HG03520 (cell line): ENCODE results near the gene HPRT1.

Experiments used
- ATAC-seq: cut with Tn5 transposase; IDR thresholded peaks from one replicate; pipeline ENCODE4 v1.9.1; 2021; ENCODE audit warnings: mild to moderate bottlenecking, moderate library complexity; ENCODE audit not compliant: unreplicated experiment

Gene HPRT1

DNA sequence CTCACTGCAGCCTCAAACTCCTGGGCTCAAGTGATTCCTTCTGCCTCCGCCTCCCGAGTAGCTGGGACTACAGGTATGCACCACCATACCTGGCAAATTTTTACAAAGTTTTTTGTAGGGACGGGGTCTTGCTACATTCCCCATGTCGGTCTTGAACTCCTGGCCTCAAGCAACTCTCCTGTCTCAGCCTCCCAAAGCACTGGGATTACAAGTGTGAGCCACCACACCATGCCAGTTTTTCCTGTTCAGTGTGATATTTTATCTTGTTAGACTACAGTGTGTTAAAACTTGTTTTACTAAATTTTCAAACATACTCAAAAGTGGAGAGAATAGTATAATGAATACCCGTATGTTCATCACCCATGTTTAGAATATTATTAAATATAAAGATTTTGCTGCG lies 12.1 kb downstream of the HPRT1 start:
- no peak for ATAC-seq

DNA sequence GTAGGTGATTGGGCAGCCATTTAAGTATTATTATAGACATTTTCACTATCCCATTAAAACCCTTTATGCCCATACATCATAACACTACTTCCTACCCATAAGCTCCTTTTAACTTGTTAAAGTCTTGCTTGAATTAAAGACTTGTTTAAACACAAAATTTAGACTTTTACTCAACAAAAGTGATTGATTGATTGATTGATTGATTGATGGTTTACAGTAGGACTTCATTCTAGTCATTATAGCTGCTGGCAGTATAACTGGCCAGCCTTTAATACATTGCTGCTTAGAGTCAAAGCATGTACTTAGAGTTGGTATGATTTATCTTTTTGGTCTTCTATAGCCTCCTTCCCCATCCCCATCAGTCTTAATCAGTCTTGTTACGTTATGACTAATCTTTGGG lies 16.3 kb downstream of the HPRT1 start:
- no peak for ATAC-seq

DNA sequence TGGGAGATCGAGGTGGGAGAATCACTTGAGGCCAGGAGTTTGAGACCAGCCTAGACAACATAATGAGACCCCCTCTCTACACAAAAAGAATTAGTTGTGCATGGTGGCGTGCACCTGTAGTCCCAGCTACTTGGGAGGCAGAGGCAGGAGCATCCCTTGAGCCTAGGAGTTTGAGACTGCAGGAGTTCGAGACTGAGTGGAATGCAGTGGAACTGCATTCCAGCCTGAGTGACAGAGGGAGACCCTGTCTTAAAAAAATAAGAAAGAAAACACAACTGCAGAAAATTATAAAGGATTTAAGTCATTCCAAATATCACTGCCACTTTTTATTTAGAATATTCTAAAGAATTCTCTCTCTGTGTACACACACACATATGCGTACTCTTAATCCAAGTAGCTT lies 18.4 kb downstream of the HPRT1 start:
- no peak for ATAC-seq

DNA sequence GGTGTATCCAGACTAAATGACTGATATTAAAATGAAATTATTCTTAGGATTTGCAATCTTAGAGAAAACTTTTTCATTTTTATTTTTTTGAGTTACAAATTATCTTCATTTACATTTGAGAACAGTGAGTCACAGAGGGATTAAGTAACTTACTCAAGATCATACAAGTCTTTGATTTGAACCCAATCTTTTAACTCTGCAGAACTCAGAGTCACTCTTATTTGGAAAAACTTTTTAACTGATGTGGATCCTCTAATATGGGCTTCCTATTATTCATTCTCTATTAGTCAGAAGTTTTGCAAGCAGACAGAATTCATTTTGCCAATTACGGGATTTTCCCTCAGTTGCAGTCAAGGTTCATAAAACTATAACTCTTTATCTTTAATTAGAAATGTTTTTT lies 20.1 kb downstream of the HPRT1 start:
- ATAC-seq: no peak

DNA sequence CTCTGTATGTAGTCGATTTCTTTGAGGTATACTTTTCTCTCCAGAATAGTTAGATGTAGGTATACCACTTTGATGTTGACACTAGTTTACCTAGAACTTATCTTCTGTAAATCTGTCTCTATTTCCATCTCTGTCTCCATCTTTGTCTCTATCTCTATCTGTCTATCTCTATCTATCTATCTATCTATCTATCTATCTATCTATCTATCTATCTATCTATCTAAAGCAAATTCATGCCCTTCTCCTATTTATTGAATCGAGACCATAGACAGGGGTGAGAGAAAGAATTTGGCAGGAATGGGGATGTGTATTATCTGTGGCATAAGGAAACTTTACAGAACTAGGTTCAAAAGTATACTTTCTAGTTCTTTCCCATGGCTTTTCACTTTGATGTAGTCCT lies 21.4 kb downstream of the HPRT1 start:
- ATAC-seq: no peak

DNA sequence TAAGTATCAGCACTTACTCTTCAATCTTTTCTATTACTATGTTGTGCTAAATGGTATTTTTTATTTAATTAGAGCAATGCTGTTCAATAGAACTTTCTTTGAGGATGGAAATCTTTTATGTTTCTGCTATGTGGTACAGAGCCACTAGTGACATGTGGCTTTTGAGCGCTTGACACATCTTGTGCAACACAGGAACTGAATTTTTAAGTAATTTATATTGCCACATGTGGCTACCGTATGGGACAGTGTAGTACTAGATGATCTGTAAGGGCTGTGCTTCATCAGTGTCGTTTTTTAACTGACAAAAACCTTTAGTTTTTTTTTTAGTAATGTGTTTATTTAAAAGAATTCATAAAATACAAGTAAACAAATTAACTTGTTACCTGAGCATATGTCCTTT lies 22.4 kb downstream of the HPRT1 start:
- ATAC-seq: no peak

DNA sequence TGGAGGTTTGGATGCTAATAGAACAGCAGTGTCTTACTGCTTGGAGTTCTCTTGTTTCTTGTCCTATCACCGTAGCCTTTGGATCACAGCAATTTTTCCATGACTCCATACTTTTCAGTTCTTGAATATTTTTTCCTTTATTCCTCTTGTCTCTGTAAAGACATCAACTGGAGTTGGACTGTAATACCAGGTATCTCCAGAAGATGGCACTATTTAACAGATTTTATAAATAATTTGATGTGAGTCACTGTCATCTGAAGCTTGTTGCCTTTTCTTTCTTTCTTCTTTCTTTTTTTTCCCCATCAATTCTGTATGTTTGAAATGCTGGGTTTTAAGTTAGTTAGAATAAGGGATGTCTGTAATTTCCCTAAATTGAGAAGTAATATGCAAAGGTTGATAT lies 24.1 kb downstream of the HPRT1 start:
- no peak for ATAC-seq

DNA sequence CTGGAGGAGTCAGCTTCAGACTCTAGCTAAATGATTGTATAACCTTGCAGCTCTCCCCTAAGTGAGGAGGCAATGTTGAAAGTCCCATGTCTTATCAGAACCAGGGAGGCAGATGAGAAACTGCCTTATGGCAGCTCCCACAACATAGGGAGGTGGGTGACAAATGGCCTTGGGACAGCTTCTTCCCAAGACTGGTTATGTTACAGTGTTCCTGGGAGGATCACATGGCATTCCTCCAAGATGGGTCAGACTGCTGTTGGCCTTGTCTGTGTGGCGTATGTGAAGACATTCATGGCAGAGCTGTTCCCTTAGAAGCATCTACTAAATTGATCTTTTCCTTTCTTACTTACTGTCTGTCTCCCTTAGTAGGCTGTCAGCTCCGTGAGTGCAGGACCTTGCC lies 42.0 kb downstream of the HPRT1 start:
- no peak for ATAC-seq

DNA sequence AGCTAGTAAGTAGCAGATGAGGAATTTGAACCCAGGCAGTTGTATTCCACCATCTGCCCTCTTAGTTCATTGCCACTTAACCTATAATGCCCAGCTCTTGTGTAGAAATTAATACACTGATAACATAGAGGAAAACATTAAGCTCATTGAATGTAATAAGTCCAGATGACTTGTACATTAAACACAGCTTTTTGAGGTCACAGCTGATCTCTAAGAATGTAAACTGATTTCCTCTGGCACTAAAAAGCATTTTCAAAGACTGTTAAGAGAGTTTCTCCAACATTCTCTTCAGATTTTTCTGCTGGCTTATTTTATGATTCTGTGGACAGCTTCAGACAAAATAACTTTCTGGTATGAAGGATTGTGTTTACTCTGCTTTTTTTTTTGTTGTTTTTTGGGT lies 42.7 kb downstream of the HPRT1 start:
- ATAC-seq: no peak

DNA sequence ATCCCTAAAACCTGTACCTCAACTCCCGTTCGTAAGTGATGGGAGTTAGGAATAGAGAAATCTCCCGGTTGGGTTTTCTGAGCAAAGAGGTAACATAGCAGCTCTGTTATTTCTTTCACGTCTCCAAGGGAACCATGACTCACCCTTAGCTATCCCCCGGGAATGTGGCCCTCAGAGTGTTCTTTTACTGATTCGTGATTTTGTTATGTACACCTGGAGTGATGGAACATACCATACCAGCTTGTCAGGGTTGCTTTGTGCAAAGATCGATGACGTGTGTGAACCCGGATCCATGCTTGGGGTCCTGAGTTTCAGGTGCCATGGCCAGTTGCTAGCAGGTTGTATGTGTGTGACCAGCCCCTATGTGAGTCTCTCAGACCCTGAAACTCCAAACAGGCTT lies 52.6 kb downstream of the HPRT1 start:
- no peak for ATAC-seq

DNA sequence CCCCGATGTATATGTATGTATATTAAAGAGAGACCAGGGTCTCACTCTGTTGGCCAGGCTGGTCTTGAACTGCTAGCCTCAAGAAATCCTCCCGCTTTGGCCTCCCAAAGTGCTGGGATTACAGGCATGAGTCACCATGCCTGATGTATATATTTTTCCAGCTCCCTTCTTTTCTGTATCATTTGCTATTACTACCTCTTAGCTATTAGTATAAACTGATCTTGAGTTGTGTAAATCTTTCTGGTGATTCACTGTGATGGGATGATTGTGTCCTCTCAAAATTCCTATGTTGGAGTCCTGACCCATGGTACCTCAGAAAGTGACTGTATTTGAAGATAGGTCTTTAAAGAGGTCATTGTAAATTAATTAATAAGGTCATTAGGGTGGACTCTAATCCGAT lies 53.1 kb downstream of the HPRT1 start:
- no peak for ATAC-seq

DNA sequence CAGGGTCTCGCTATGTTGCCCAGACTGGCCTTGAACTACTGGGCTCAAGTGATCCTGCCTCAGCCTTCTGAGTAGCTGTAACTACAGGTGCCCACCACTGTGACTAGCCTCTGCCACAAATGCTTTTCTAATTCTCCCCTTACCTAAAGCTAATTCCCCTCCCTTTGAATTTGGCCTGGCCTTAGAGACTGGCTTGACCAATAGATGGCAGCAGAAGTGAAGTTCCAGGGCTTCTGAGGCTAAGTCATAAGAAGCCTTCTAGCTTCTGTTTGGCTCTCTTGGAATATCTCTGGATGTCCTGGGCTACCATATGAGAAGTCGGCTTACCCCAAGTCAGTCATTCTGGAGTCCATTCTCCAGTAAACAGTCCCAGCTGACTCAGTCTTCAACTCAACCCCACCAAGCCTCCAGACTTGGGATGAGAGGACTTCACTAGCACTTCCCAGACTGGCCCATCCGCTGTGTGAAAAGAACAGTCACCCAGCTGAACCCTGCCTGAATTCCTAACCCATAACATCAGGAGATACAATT lies 61.0 kb downstream of the HPRT1 start:
- ATAC-seq: no peak

DNA sequence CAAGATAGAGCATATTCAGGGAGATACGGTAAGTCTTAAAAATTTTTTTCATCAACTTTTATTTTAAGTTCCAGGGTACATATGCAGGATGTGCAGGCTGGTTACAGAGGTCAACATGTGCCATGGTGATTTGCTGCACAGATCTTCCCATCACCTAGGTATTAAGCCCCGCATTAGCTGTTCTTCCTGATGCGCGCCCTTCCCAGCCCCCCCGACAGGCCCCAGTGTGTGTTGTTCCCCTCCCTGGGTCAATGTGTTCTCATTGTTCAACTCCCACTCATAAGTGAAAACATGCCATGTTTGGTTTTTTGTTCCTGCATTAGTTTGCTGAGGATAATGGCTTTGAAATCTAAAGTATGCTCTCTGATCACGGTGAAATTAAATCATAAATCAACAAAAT lies 64.2 kb downstream of the HPRT1 start:
- ATAC-seq: no peak

DNA sequence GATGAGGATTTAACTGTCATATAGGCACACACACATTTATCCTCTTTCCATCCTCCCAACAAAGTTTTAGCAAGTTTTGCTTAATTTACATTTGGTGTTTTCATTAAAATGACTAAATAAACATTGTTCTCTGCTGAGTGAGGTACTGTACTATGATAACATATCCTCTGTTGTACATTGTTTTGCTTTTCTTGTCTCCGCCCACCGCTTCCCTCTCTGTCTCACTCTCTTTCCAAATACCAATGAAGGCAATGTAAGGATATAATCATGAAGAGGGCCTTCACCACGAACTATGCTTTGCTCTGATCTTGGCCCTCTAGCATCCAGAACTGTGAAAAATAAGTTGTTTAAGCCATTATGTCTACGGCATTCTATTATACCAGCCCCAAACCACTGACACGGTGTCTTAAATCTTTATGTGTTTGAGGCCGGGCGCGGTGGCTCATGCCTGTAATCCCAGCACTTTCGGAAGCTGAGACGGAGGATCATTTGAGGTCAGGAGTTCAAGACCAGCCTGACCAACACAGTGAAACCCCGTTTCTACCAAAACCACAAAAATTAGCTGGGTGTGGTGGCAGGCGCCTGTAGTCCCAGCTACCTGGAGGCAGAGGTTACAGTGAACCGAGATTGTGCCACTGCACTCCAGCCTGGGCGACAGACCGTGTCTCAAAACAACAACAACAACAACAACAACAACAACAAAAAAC lies 65.3 kb downstream of the HPRT1 start:
- ATAC-seq: no peak

DNA sequence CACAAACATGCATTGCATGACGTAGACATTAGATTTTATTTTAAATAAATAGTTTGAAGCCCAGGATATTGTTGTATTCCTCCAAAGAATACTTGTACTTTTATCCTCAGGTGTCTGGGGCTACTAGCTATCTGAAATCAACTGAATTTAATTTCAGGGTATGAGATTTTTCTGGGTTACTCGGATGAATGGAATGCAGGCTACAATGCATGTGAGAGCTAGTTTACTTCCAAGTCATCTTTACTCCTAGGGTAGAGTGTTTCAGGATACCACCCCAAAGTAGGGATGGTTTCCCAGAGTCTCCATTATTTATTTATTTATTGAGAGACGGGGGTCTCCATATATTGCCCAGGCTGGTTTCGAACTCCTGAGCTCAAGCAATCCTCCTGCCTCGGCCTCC lies 66.4 kb downstream of the HPRT1 start:
- no peak for ATAC-seq

DNA sequence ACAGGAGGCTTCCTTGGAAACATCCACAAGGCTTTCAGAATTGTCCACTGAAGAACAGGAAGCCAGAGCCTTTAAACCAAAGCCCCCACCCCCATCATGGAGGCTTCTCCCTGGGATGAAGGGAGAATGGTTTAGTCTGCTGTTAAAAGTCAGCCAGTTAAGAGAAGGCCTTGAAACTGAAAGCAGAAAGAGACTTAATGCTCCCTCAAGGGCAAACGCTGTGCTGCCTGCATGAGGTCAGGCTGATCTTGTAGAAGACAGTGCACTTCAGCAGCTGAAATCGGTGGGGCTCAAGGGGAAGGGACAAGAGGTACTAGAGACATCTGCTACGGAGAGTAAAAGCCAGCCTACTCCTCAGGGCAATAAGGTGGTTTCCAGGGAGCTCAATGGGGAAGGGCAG lies 69.0 kb downstream of the HPRT1 start:
- ATAC-seq: no peak

DNA sequence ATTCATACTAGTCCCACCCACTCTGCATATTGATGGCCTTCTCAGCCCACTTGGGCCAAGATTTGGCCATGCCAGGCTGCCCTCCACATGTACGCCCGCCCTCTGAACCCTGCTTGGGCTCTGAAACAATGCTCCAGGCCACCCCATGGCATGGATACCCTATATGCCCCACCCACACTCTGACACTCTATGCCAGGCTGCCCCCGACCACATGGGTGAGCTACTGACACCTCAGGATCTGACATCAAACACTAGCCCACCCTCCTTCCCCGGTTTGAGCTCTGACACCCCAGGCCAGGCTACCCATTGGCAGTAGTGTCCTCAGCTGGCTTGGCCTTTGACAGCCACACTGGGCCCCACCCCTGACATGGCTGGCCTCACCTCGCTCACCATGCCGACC lies 69.5 kb downstream of the HPRT1 start:
- ATAC-seq: no peak

DNA sequence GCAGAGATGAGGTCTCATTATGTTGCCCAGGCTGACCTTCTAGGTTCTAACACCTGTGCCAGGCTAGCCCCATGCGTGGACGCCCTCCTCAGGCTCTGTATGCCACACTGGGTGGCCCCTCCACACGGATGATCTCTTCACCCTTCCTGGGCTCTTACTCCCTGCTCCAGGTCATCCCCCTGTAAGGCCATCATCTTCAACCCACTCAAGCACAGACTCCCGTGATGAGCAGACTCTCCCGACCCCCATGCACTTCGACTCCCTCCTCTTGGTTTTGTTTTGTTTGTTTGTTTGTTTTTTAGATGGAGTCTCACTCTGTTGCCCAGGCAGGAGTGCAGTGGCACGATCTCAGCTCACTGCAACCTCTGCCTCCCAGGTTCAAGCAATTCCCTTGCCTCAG lies 70.9 kb downstream of the HPRT1 start:
- no peak for ATAC-seq

DNA sequence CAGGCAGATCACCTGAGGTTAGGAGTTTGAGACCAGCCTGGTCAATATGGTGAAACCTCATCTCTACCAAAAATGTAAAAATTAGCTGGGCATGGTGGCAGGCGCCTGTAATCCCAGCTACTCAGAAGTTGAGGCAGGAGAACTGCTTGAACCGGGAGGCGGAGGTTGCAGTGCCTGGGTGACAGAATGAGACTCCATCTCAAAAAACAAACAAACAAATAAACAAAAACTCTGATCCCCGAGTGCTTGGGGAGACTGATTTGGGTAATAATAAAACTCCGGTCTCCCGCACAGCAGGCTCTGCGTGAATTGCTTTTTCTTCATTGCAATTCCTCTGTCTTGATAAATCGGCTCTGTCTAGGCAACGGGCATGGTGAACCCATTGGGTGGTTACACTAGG lies 73.4 kb downstream of the HPRT1 start:
- no peak for ATAC-seq

DNA sequence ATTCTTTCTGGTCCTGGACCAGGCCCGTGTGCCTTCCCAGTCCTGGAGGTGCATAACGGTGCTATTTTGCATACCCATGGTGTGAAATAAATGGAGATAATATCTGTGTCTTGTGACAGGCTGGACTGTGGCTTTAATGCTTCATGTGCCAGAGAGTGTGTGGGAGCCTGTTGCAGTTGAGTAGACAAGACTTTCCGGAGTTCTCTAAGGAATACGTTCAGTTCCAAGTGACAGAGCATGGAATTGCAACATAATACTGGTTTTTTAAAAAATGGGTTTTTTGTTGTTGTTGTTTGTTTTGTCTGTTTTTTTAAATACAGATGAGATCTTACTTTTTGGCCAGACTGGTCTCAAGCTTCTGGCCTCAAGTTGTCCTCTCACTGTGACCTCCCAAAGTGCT lies 74.0 kb downstream of the HPRT1 start:
- ATAC-seq: no peak

DNA sequence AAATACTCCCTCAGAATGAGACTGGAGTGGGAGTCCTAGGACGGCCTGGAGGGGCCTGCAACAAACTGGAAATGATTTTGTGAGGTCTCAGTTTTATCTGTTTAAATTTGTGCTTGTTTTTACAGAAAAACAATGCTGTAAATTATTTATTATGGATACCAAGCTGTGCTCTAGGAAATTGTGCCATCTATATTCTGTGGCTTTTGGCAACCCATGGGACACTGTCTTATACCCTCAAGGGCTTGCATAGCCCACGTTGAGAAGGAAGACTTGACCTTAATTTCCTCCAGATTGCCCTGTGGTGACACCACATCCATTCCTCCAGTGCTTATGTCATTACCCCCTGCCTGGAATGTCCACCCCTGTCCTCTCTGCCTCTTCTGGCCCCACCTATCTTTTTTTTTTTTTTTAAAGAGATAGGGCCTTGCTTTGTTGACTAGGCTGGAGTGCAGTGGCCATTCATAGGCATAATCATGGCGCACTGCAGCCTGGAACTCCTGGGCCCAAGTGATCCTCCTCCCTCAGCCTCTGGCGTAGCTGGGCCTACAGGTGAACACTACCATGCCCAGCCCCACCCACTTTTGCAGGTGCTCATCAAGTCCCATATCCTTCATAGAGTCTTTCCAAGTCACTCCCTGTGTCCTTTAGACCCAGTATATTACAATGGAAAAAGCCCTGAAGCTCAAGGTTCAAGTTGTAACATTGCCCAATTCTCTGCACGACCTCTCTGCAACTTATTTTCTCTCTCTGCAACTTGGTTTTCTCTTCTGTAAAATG lies 77.4 kb downstream of the HPRT1 start:
- ATAC-seq: no peak

DNA sequence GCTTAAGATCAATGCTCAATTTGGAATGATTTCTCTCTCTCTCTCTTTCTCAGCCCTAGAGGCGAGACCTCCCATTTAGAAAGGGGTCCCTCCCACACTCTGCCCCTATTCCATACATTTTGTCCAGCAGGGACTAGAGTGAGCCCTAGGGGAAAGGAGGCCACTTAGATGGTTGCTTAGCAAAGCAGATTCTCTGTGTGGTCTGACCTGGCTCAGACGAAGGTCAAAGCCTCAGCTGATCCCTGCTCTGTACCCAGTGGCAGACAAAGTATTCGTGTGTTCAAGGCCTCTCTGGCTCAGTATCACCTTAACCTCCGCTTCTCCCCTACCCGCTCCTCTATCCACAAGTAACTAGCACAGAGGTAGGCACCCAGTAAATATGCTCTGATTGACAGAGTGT lies 78.4 kb downstream of the HPRT1 start:
- ATAC-seq: no peak

DNA sequence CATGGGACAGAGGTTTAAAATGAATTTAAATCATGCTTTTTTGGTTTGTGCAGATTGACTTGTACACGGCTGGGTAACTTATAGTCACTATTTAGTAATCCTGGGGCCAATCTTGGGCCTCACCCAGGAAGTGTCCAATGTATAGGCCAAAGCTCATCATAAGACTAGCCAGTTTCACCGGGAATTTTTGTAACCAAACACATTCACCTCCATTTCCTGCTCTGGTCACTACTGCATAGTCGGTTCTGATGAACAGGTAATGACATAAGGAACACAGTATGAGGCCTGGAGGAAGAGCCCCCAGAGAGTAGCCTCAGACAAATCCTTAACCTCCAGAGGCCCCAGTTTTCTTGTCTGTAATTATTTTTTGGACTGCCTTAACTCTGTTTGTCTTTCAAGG lies 81.9 kb downstream of the HPRT1 start:
- ATAC-seq: no peak
